ENCODE results near the gene INTS4. TPM values are rescaled to one million over a fixed set of nuclear protein-coding genes. Genes with fewer than 3 reads are reported as not detected.

Gene INTS4
- total and polyA plus RNA-seq, 2 experiments from 2014 or later = 24.6 to 47.6 TPM

DNA sequence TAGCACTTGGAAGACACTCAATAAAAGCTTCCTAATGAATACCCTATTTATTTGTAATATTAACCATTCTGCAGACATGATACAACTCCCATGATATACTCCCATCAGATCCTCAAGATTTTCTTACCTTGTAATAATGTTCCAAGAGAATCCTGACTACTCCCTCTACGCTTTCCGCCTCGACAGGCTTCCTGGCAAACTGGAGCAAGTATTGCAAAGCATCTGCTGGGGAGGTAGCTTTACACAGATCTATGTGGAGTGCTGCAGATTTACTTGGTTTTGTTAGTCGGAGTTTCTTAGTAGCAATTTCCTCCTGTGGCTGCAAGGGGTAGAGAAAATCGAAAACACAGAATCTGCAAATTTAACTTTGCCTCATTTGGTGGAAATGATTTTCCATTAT is 3.5 kb downstream of the INTS4 start:
- peaks cover 9% of the 10 kb centered on the region for H3K4me1 Mint-ChIP-seq
- no peak overlapping the region for H3K27ac Mint-ChIP-seq
- peaks cover 31% of the 10 kb centered on the region for H3K79me2 ChIP-seq (replicated peaks; ENCODE audit: insufficient read depth)
- H2AFZ ChIP-seq = no peak overlapping the region
- H3K9me3 Mint-ChIP-seq = peaks cover 2% of the 10 kb centered on the region; the same call in 1 of the 3 replicates
- peaks cover 28% of the 10 kb centered on the region for H3K36me3 Mint-ChIP-seq (ENCODE audit: low read depth)
- no peak for ATAC-seq
- H3K4me3 Mint-ChIP-seq = no peak overlapping the region
- peaks cover 5% of the 10 kb centered on the region for H3K27me3 Mint-ChIP-seq (ENCODE audit: insufficient read depth, low read depth, poor library complexity)
- H3K27ac ChIP-seq (ENCODE audit: low read depth) = no peak overlapping the region
- no peak for DNase-seq (ENCODE audit: low spot score)
- peaks cover 6% of the 10 kb centered on the region; the same call in 1 of the 2 replicates for H3F3A ChIP-seq (replicated peaks; ENCODE audit: low read depth)
- H3K4me2 ChIP-seq = no peak overlapping the region
- H3K4me3 ChIP-seq = no peak overlapping the region
- peaks cover 6% of the 10 kb centered on the region; the same call in 1 of the 2 replicates for H3K4me1 ChIP-seq (ENCODE audit: insufficient read depth)
- H3K9me2 ChIP-seq (ENCODE audit: insufficient read depth) = no peaks in the 10 kb centered on the region
- TF ChIP-seq, protein P1, sequence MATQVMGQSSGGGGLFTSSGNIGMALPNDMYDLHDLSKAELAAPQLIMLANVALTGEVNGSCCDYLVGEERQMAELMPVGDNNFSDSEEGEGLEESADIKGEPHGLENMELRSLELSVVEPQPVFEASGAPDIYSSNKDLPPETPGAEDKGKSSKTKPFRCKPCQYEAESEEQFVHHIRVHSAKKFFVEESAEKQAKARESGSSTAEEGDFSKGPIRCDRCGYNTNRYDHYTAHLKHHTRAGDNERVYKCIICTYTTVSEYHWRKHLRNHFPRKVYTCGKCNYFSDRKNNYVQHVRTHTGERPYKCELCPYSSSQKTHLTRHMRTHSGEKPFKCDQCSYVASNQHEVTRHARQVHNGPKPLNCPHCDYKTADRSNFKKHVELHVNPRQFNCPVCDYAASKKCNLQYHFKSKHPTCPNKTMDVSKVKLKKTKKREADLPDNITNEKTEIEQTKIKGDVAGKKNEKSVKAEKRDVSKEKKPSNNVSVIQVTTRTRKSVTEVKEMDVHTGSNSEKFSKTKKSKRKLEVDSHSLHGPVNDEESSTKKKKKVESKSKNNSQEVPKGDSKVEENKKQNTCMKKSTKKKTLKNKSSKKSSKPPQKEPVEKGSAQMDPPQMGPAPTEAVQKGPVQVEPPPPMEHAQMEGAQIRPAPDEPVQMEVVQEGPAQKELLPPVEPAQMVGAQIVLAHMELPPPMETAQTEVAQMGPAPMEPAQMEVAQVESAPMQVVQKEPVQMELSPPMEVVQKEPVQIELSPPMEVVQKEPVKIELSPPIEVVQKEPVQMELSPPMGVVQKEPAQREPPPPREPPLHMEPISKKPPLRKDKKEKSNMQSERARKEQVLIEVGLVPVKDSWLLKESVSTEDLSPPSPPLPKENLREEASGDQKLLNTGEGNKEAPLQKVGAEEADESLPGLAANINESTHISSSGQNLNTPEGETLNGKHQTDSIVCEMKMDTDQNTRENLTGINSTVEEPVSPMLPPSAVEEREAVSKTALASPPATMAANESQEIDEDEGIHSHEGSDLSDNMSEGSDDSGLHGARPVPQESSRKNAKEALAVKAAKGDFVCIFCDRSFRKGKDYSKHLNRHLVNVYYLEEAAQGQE (IDR thresholded peaks at IDR 0.05; ENCODE audit: unreplicated experiment) = no peak
- TF ChIP-seq CREB1 (CRISPR knock-in tag; IDR thresholded peaks at IDR 0.05; ENCODE audit: low read depth) (no peak), ZNF331 (CRISPR knock-in tag; IDR thresholded peaks at IDR 0.05; ENCODE audit: low read depth) (no peak), ZNF114 (CRISPR knock-in tag; IDR thresholded peaks at IDR 0.05) (no peak), NANOG (IDR thresholded peaks at IDR 0.05; ENCODE audit: borderline replicate concordance) (no peak), STAT1 (IDR thresholded peaks at IDR 0.05; ENCODE audit: unreplicated experiment) (no peak), EZH2phosphoT487 (IDR thresholded peaks at IDR 0.05; ENCODE audit: unreplicated experiment) (no peak), JUNB (IDR thresholded peaks at IDR 0.05; ENCODE audit: unreplicated experiment) (no peak), EZH2 (IDR thresholded peaks at IDR 0.05; ENCODE audit: low read depth, unreplicated experiment) (no peak), POLR2AphosphoS5 (IDR thresholded peaks at IDR 0.05; ENCODE audit: low read depth) (no peak)
- TF ChIP-seq, protein P2, sequence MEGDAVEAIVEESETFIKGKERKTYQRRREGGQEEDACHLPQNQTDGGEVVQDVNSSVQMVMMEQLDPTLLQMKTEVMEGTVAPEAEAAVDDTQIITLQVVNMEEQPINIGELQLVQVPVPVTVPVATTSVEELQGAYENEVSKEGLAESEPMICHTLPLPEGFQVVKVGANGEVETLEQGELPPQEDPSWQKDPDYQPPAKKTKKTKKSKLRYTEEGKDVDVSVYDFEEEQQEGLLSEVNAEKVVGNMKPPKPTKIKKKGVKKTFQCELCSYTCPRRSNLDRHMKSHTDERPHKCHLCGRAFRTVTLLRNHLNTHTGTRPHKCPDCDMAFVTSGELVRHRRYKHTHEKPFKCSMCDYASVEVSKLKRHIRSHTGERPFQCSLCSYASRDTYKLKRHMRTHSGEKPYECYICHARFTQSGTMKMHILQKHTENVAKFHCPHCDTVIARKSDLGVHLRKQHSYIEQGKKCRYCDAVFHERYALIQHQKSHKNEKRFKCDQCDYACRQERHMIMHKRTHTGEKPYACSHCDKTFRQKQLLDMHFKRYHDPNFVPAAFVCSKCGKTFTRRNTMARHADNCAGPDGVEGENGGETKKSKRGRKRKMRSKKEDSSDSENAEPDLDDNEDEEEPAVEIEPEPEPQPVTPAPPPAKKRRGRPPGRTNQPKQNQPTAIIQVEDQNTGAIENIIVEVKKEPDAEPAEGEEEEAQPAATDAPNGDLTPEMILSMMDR (conservative IDR thresholded peaks at IDR 0.05; ENCODE audit: low read depth in 2 of 2) = no peak
- TF ChIP-seq, protein P3, sequence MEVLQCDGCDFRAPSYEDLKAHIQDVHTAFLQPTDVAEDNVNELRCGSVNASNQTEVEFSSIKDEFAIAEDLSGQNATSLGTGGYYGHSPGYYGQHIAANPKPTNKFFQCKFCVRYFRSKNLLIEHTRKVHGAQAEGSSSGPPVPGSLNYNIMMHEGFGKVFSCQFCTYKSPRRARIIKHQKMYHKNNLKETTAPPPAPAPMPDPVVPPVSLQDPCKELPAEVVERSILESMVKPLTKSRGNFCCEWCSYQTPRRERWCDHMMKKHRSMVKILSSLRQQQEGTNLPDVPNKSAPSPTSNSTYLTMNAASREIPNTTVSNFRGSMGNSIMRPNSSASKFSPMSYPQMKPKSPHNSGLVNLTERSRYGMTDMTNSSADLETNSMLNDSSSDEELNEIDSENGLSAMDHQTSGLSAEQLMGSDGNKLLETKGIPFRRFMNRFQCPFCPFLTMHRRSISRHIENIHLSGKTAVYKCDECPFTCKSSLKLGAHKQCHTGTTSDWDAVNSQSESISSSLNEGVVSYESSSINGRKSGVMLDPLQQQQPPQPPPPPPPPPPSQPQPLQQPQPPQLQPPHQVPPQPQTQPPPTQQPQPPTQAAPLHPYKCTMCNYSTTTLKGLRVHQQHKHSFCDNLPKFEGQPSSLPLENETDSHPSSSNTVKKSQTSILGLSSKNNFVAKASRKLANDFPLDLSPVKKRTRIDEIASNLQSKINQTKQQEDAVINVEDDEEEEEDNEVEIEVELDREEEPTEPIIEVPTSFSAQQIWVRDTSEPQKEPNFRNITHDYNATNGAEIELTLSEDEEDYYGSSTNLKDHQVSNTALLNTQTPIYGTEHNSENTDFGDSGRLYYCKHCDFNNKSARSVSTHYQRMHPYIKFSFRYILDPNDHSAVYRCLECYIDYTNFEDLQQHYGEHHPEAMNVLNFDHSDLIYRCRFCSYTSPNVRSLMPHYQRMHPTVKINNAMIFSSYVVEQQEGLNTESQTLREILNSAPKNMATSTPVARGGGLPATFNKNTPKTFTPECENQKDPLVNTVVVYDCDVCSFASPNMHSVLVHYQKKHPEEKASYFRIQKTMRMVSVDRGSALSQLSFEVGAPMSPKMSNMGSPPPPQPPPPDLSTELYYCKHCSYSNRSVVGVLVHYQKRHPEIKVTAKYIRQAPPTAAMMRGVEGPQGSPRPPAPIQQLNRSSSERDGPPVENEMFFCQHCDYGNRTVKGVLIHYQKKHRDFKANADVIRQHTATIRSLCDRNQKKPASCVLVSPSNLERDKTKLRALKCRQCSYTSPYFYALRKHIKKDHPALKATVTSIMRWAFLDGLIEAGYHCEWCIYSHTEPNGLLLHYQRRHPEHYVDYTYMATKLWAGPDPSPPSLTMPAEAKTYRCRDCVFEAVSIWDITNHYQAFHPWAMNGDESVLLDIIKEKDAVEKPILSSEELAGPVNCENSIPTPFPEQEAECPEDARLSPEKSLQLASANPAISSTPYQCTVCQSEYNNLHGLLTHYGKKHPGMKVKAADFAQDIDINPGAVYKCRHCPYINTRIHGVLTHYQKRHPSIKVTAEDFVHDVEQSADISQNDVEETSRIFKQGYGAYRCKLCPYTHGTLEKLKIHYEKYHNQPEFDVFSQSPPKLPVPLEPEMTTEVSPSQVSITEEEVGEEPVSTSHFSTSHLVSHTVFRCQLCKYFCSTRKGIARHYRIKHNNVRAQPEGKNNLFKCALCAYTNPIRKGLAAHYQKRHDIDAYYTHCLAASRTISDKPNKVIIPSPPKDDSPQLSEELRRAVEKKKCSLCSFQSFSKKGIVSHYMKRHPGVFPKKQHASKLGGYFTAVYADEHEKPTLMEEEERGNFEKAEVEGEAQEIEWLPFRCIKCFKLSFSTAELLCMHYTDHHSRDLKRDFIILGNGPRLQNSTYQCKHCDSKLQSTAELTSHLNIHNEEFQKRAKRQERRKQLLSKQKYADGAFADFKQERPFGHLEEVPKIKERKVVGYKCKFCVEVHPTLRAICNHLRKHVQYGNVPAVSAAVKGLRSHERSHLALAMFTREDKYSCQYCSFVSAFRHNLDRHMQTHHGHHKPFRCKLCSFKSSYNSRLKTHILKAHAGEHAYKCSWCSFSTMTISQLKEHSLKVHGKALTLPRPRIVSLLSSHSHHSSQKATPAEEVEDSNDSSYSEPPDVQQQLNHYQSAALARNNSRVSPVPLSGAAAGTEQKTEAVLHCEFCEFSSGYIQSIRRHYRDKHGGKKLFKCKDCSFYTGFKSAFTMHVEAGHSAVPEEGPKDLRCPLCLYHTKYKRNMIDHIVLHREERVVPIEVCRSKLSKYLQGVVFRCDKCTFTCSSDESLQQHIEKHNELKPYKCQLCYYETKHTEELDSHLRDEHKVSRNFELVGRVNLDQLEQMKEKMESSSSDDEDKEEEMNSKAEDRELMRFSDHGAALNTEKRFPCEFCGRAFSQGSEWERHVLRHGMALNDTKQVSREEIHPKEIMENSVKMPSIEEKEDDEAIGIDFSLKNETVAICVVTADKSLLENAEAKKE (CRISPR knock-in tag; IDR thresholded peaks at IDR 0.05) = no peak
- TF ChIP-seq, protein P4, sequence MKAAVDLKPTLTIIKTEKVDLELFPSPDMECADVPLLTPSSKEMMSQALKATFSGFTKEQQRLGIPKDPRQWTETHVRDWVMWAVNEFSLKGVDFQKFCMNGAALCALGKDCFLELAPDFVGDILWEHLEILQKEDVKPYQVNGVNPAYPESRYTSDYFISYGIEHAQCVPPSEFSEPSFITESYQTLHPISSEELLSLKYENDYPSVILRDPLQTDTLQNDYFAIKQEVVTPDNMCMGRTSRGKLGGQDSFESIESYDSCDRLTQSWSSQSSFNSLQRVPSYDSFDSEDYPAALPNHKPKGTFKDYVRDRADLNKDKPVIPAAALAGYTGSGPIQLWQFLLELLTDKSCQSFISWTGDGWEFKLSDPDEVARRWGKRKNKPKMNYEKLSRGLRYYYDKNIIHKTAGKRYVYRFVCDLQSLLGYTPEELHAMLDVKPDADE (IDR thresholded peaks at IDR 0.05) = no peak
- no peaks in the 10 kb centered on the region for H4K20me1 ChIP-seq (replicated peaks; ENCODE audit: insufficient read depth)
- H3K27me3 ChIP-seq (ENCODE audit: insufficient read depth) = no peaks in the 10 kb centered on the region
- H3K36me3 ChIP-seq (ENCODE audit: insufficient read depth) = peaks cover 10% of the 10 kb centered on the region; the same call in 1 of the 2 replicates

All from GM23338 (cell line).